ENCODE measurements around the gene CHPF. TPM values are rescaled to one million over a fixed set of nuclear protein-coding genes. Genes with fewer than 3 reads are reported as not detected.

CHPF gene
- total and polyA plus RNA-seq, 2 donors (not counting 1 experiment from before 2014, with no cell fraction given): 35.8 to 58.8 TPM

- no peak overlapping the region for H3K4me2 ChIP-seq (ENCODE audit: extremely low read depth, insufficient read depth, low read length)
Observed at GRCh38 chr2:219507581-219508443, 35.8 kb downstream of the CHPF start.

DNA sequence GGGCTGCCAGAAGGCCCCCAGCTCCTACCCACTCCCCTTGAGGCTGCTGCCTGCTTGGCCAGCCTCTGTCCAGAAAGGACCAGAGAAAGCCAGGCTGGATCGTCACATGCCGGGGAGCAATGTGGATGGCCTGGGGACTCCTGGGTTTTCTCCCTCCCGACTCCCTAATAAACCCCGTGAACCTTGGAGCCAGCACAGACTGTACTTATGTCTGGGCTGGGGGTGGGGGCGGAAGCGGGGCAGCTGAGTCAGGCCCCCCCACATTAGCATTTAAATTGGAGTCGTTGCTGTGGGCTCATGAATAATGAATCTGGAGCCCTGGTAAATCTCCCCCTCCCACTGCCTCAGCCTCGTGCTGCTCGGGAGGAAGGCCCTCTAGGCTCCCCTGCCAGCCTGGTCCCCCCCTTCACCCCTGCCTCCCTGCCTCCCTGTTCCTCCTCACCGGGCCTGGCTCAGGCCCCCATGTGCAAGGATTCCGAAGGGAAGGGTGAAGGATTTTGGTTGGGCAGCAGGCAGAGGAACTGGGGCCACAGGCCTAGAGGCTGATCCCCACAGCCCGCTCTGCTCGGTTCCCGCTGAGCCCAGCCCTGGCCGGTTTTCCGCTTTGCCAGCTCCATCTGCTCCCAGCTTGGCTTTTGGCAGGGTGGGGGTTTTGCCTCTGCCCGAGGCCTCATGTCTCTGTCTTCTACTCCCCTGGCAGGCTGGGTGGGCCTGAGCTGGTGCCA lies 36.6 kb downstream of the CHPF start:
- Histone ChIP-seq H3K36me3 (ENCODE audit: control insufficient read depth, insufficient read depth, low read length) (peaks cover 16% of the 10 kb centered on the region), H3K4me2 (ENCODE audit: extremely low read depth, insufficient read depth, low read length) (no peak overlapping the region), H3K27ac (ENCODE audit: insufficient read depth, low read length) (no peak overlapping the region), H3K9me3 (ENCODE audit: control insufficient read depth, insufficient read depth, low read depth, low read length) (no peaks in the 10 kb centered on the region), H3K4me1 (ENCODE audit: control insufficient read depth, extremely low read depth, insufficient read depth, low read length) (no peaks in the 10 kb centered on the region), H2AFZ (ENCODE audit: low read length) (no peak overlapping the region), H3K27me3 (ENCODE audit: control insufficient read depth, insufficient read depth, low read length) (peaks cover 13% of the 10 kb centered on the region), H3K4me3 (replicated peaks in 1 of 4; ENCODE audit: control extremely low read depth in 1 of 4, insufficient read depth in 1 of 4, low read depth in 3 of 4, low read length in 4 of 4) (no peak overlapping the region), H3K79me2 (ENCODE audit: control insufficient read depth, insufficient read depth, low read length) (no peaks in the 10 kb centered on the region), H4K20me1 (ENCODE audit: control insufficient read depth, extremely low read depth, insufficient read depth, low read length) (no peaks in the 10 kb centered on the region), H3K9ac (ENCODE audit: insufficient read depth, low read length) (no peak overlapping the region)
- no peak for DNase-seq (ENCODE audit: low read depth in 2 of 2)
- TF ChIP-seq, protein P1, sequence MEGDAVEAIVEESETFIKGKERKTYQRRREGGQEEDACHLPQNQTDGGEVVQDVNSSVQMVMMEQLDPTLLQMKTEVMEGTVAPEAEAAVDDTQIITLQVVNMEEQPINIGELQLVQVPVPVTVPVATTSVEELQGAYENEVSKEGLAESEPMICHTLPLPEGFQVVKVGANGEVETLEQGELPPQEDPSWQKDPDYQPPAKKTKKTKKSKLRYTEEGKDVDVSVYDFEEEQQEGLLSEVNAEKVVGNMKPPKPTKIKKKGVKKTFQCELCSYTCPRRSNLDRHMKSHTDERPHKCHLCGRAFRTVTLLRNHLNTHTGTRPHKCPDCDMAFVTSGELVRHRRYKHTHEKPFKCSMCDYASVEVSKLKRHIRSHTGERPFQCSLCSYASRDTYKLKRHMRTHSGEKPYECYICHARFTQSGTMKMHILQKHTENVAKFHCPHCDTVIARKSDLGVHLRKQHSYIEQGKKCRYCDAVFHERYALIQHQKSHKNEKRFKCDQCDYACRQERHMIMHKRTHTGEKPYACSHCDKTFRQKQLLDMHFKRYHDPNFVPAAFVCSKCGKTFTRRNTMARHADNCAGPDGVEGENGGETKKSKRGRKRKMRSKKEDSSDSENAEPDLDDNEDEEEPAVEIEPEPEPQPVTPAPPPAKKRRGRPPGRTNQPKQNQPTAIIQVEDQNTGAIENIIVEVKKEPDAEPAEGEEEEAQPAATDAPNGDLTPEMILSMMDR (conservative IDR thresholded peaks at IDR 0.05 in 1 of 2, IDR thresholded peaks at IDR 0.05 in 1 of 2; ENCODE audit: low read depth in 1 of 2, low read length in 2 of 2): no peak
- TF ChIP-seq EZH2 (IDR thresholded peaks at IDR 0.05; ENCODE audit: low read length, missing control alignments): no peak

More at GRCh38 chr2:219507581-219508443, 35.8 kb downstream of the CHPF start:
- H3K9me3 ChIP-seq (ENCODE audit: control insufficient read depth, insufficient read depth, low read depth, low read length): no peaks in the 10 kb centered on the region
- no peak overlapping the region for H2AFZ ChIP-seq (ENCODE audit: low read length)
- no peak overlapping the region for H3K4me3 ChIP-seq (replicated peaks in 1 of 4; ENCODE audit: control extremely low read depth in 1 of 4, insufficient read depth in 1 of 4, low read depth in 3 of 4, low read length in 4 of 4)
- H3K4me1 ChIP-seq (ENCODE audit: control insufficient read depth, extremely low read depth, insufficient read depth, low read length): no peaks in the 10 kb centered on the region
- no peak overlapping the region for H3K27ac ChIP-seq (ENCODE audit: insufficient read depth, low read length)
- no peak for TF ChIP-seq EZH2 (IDR thresholded peaks at IDR 0.05; ENCODE audit: low read length, missing control alignments)
- TF ChIP-seq, protein P1 (conservative IDR thresholded peaks at IDR 0.05 in 1 of 2, IDR thresholded peaks at IDR 0.05 in 1 of 2; ENCODE audit: low read depth in 1 of 2, low read length in 2 of 2): no peak
- no peaks in the 10 kb centered on the region for H4K20me1 ChIP-seq (ENCODE audit: control insufficient read depth, extremely low read depth, insufficient read depth, low read length)
- peaks cover 14% of the 10 kb centered on the region for H3K36me3 ChIP-seq (ENCODE audit: control insufficient read depth, insufficient read depth, low read length)
- H3K9ac ChIP-seq (ENCODE audit: insufficient read depth, low read length): no peak overlapping the region
- H3K79me2 ChIP-seq (ENCODE audit: control insufficient read depth, insufficient read depth, low read length): no peaks in the 10 kb centered on the region
- DNase-seq (ENCODE audit: low read depth in 2 of 2): no peak
- H3K27me3 ChIP-seq (ENCODE audit: control insufficient read depth, insufficient read depth, low read length): peaks cover 21% of the 10 kb centered on the region

DNA sequence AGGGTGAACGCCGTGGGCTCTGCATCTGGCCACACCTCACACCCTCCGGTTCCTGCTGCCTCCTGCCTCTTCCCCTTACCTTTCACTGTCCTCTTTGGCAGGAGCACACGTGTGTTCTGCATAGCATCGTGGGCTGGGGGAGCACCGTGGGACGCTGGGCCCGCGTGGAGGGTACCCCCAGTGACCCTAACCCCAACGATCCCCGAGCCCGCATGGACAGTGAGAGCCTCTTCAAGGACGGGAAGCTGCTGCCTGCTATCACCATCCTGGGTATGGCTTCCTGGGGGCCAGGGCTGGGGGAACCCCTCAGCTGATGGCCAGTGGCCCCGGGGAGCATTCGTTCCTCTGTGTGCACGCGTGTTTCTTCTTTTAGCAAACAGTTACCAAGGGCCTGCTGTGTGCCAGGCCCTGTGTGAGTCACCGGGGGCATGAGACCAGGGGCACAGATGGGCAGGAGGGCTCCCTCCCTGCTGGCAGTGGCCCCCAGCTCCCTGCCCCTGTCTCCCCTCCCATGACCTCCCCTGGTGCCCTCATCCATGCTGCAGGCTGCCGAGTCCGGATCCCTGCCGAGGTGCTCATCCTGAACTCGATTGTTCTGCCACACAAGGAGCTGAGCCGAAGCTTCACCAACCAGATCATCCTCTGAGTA lies 37.3 kb downstream of the CHPF start:
- no peak overlapping the region for H3K27ac ChIP-seq (ENCODE audit: insufficient read depth, low read length)
- no peak overlapping the region for H2AFZ ChIP-seq (ENCODE audit: low read length)
- peaks cover 10% of the 10 kb centered on the region for H3K27me3 ChIP-seq (ENCODE audit: control insufficient read depth, insufficient read depth, low read length)
- no peak for DNase-seq (ENCODE audit: low read depth in 2 of 2)
- no peaks in the 10 kb centered on the region for H3K4me1 ChIP-seq (ENCODE audit: control insufficient read depth, extremely low read depth, insufficient read depth, low read length)
- H3K9ac ChIP-seq (ENCODE audit: insufficient read depth, low read length): no peak overlapping the region
- no peak for TF ChIP-seq EZH2 (IDR thresholded peaks at IDR 0.05; ENCODE audit: low read length, missing control alignments)
- TF ChIP-seq, protein P1 (conservative IDR thresholded peaks at IDR 0.05 in 1 of 2, IDR thresholded peaks at IDR 0.05 in 1 of 2; ENCODE audit: low read depth in 1 of 2, low read length in 2 of 2): no peak
- H3K9me3 ChIP-seq (ENCODE audit: control insufficient read depth, insufficient read depth, low read depth, low read length): no peaks in the 10 kb centered on the region
- no peaks in the 10 kb centered on the region for H4K20me1 ChIP-seq (ENCODE audit: control insufficient read depth, extremely low read depth, insufficient read depth, low read length)
- no peaks in the 10 kb centered on the region for H3K79me2 ChIP-seq (ENCODE audit: control insufficient read depth, insufficient read depth, low read length)
- no peak overlapping the region for H3K4me2 ChIP-seq (ENCODE audit: extremely low read depth, insufficient read depth, low read length)
- H3K4me3 ChIP-seq (replicated peaks in 1 of 4; ENCODE audit: control extremely low read depth in 1 of 4, insufficient read depth in 1 of 4, low read depth in 3 of 4, low read length in 4 of 4): no peak overlapping the region
- H3K36me3 ChIP-seq (ENCODE audit: control insufficient read depth, insufficient read depth, low read length): peaks cover 18% of the 10 kb centered on the region
